ENCODE data around the gene SLC25A44.

Gene SLC25A44

DNA sequence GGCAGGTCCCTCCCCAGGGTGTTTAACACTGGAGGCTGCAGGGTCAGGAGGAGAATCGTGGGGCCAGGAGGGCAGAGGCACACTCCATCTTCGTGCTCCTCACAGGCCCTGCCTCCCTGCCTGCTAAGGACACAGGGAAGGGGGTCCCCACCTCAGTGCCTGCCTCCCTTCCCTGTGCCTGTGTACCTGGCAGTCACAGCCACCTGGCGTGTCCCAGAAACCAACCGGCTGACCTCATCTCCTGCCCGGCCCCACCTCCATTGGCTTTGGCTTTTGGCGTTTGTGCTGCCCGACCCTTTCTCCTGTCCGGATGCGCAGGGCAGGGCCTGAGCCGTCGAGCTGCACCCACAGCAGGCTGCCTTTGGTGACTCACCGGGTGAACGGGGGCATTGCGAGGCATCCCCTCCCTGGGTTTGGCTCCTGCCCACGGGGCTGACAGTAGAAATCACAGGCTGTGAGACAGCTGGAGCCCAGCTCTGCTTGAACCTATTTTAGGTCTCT is 47.5 kb downstream of the SLC25A44 start:
- DNase-seq (ENCODE audit: low spot score), result no peak

DNA sequence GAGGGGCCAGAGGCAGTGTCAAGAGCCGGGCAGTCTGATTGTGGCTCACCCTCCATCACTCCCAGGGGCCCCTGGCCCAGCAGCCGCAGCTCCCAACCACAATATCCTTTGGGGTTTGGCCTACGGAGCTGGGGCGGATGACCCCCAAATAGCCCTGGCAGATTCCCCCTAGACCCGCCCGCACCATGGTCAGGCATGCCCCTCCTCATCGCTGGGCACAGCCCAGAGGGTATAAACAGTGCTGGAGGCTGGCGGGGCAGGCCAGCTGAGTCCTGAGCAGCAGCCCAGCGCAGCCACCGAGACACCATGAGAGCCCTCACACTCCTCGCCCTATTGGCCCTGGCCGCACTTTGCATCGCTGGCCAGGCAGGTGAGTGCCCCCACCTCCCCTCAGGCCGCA is 48.0 kb downstream of the SLC25A44 start, which contains the start of gene BGLAP:
Gene BGLAP (plus strand): TSS at position 259 of the 400 bp plus-strand sequence. CDS start 48 bp downstream, at position 307.
- no peak for DNase-seq (ENCODE audit: low spot score)

DNA sequence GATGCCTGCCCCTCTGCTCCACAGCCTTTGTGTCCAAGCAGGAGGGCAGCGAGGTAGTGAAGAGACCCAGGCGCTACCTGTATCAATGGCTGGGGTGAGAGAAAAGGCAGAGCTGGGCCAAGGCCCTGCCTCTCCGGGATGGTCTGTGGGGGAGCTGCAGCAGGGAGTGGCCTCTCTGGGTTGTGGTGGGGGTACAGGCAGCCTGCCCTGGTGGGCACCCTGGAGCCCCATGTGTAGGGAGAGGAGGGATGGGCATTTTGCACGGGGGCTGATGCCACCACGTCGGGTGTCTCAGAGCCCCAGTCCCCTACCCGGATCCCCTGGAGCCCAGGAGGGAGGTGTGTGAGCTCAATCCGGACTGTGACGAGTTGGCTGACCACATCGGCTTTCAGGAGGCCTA is 48.8 kb downstream of the SLC25A44 start:
- no peak for DNase-seq (ENCODE audit: low spot score)

GRCh38 chr1:156244126-156244525 is 50.2 kb downstream of the SLC25A44 start:
- no peak for DNase-seq (ENCODE audit: low spot score)

- DNase-seq (ENCODE audit: low spot score), result no peak
Observed at GRCh38 chr1:156244712-156245111, 50.8 kb downstream of the SLC25A44 start.

DNA sequence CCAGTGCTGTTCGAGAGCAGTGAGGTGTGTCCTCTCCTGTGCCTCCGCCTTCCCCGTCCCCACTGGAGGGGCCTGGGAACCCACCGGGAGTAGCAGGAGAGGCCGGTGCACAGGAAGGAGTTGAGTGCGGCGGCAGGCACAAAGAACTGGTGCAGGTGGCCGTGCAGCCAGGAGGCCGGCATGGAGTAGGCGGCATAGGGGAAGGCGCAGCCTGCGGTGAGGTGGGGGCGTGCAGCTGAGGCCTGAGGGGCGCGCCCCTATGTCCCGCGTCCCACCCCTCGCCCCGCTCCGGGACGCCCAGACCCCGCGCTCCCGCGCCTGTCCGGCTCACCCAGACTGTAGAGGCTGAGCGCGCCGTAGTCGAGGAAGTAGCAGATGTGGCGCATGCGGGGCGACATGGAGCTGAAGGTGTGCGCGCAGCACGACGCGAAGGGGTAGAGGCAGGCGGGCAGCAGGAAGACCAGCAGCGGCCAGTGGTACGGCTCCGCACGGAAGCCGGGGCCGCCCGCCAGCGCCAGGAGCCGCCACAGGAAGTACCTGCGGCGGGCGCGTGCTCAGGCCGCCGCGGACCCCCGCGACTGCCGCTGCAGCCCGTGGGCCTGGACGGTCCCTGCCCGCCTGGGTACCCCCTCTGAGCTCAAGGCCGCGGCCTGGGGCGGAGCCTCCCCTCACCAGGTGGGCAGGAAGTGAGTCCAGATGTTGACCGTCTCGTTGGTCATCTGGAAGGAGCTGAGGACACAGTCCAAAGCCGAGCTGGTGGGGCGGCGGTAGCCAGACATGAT is 51.7 kb downstream of the SLC25A44 start:
- no peak for DNase-seq (ENCODE audit: low spot score)

GRCh38 chr1:156246241-156246780 is 52.4 kb downstream of the SLC25A44 start:
- no peak for DNase-seq (ENCODE audit: low spot score)

- no peak for DNase-seq (ENCODE audit: low spot score)
Observed at GRCh38 chr1:156246781-156247459, 53.0 kb downstream of the SLC25A44 start.

DNA sequence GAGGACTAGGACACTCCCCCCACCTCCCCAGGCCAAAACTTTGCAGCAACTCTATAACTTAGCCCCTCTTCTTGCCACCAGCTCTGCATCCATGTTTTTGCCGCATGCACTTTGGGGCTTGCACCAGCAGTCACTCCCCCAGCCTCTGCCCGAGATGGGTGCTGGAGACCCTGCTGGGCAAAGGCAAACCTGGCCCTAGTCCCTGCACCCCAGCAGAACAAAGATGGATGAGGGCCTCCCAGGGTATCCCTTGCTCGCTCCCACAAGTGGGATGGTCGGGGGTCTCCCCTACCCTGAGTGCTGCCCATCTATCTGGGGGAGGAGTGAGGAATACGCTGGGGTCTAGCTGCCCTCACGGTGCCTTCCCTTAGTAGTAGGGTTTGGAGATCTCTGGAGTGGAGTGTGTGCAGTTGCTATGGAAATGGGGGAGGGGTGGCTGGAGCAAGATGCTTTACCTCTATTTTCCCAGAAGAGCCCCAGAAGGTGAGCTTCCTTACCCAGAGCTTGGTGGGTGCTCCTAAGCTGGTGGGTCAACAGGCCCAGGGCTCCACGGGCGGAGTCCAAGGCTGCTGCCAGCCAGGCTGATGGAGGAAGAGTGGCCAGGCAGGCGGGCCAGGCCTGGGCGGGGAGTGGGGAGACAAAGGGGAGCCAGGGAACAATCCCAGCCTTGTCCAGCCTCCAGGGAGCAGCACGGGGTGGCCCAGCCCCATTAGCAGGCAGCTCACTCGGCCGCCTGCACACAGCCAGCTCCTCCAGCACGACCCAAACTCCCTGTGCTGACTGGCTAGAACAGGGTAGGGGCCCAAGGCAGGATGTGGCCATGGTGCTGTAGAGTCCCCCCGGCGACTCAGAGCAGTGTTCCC is 53.8 kb downstream of the SLC25A44 start, which contains the start of gene PAQR6:
Gene PAQR6 (minus strand): TSS at position 597 of the 863 bp plus-strand sequence. CDS start 1,325 bp downstream, outside the sequence.
- DNase-seq (ENCODE audit: low spot score), result peak; percentile 97

- DNase-seq (ENCODE audit: low spot score), result no peak
Observed at GRCh38 chr1:156248323-156248683, 54.4 kb downstream of the SLC25A44 start.

DNA sequence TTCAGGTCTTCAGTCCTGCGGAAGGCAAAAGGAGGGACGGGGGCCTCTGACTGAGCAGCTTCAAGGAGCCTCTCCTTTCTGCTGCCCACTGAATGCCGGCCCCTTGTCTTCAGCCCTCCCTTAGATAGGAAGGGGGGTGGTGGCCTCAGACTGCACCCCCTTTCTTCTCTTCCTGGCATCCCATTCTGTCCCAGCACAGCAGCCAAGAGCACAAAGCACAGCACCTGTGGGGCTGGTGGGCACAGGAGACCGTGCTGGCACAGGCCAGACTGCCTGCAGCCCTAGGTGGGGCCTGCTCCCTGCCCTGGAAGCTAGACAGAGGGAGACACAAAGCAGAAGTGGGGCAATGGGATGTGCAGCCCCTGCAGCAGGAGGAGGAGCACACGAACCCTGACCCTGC is 55.7 kb downstream of the SLC25A44 start:
- DNase-seq (ENCODE audit: low spot score), result no peak

DNA sequence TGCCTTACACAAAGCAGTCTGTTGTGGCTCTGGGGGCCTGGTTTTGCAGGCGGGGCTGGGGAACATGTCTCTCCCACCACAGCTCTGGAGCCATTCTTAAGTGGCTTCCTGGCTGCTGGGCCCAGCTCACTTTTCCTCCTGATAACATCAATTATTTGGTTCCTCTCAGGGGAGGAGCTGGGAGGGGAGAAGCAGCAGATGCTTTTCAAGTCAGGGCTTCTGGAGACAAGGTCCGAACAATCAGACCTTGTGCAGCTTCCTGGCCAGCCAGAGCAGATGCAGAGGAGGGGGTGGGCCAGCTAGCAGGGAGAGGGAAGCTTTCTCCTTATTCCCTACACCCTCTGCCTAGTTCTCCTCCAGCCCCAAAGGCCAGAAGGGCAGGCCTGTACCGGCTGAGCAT is 57.6 kb downstream of the SLC25A44 start:
- peak; percentile 72 for DNase-seq (ENCODE audit: low spot score)

DNA sequence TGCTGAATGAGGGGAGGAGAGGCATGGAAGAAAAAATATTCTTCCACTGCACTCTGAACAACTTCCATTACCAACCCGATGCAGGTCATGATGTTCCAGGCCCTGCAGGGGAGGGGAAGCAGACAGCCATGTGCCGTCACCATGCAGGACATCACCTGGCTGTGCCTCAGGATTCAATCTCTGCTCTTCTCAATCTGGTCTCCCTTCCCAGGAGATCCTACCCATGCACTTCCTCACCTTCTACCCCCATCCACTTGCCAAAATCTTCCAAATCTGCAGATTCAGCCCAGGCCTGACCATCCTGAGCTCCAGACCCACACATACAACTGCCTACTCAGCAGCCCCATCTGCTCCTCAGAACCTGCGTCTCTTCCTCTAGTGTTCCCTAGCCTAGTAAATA is 59.7 kb downstream of the SLC25A44 start:
- no peak for DNase-seq (ENCODE audit: low spot score)

GRCh38 chr1:156257711-156258110 is 63.8 kb downstream of the SLC25A44 start:
- DNase-seq (ENCODE audit: low spot score), result peak; percentile 71

- no peak for DNase-seq (ENCODE audit: low spot score)
Observed at GRCh38 chr1:156258859-156259258, 65.0 kb downstream of the SLC25A44 start.

- peak; percentile 88 for DNase-seq (ENCODE audit: low spot score)
Observed at GRCh38 chr1:156259805-156260204, 65.9 kb downstream of the SLC25A44 start.

GRCh38 chr1:156260896-156261295 is 67.0 kb downstream of the SLC25A44 start:
- DNase-seq (ENCODE audit: low spot score), result peak; percentile 95

Data from pons (tissue), 1 donor.